GM23338 (cell line): ENCODE results near the gene SLC25A29. TPM values are rescaled to one million over a fixed set of nuclear protein-coding genes. Genes with fewer than 3 reads are reported as not detected.

Source experiments
- ATAC-seq: fragments of 200-7000 bp; cut with Tn5 transposase; 3 replicates; pipeline ENCODE4 v1.9.1; 2020
- DNase-seq: peaks from one replicate; pipeline ENCODE4 v3.0.0-alpha.2; 2015; ENCODE audit warnings: low spot score
- H2AFZ ChIP-seq: fragments of 200-600 bp; sonication (generic); 2 replicates; pipeline ENCODE4 v1.8.0; 2016; ENCODE audit warnings: antibody characterized with exemption, mild to moderate bottlenecking, moderate library complexity
- H3F3A ChIP-seq: fragments of 200-600 bp; sonication (generic); replicated peaks from 2 replicates; pipeline ENCODE4 v1.8.0; 2017; ENCODE audit warnings: antibody characterized with exemption, mixed run types, low read depth
- H3K27ac ChIP-seq: fragments of 200-600 bp; sonication (generic); 2 replicates; pipeline ENCODE4 v1.6.1; 2016; ENCODE audit warnings: low read depth
- H3K27me3 ChIP-seq: fragments of 200-600 bp; sonication (generic); 2 replicates; pipeline ENCODE4 v1.8.0; 2016; ENCODE audit warnings: mild to moderate bottlenecking, mixed run types, moderate library complexity; ENCODE audit not compliant: insufficient read depth
- H3K36me3 ChIP-seq: fragments of 200-600 bp; sonication (generic); 2 replicates; pipeline ENCODE4 v1.8.0; 2016; ENCODE audit warnings: mild to moderate bottlenecking; ENCODE audit not compliant: insufficient read depth
- H3K4me1 ChIP-seq: fragments of 200-600 bp; sonication (generic); 2 replicates; pipeline ENCODE4 v1.8.0; 2016; ENCODE audit warnings: mild to moderate bottlenecking, moderate library complexity; ENCODE audit not compliant: insufficient read depth
- H3K4me2 ChIP-seq: fragments of 200-600 bp; sonication (generic); 2 replicates; pipeline ENCODE4 v1.7.1; 2017; ENCODE audit warnings: mixed run types
- H3K4me3 ChIP-seq: fragments of 200-600 bp; sonication (generic); 2 replicates; pipeline ENCODE4 v1.6.1; 2016; ENCODE audit warnings: mixed run types
- H3K79me2 ChIP-seq: fragments of 200-600 bp; sonication (generic); replicated peaks from 2 replicates; pipeline ENCODE4 v1.8.0; 2017; ENCODE audit warnings: mild to moderate bottlenecking; ENCODE audit not compliant: insufficient read depth
- H3K9me2 ChIP-seq: fragments of 200-600 bp; sonication (generic); 2 replicates; pipeline ENCODE4 v1.8.0; 2017; ENCODE audit not compliant: insufficient read depth
- H4K20me1 ChIP-seq: fragments of 200-600 bp; sonication (generic); replicated peaks from 2 replicates; pipeline ENCODE4 v1.8.0; 2017; ENCODE audit warnings: mild to moderate bottlenecking; ENCODE audit not compliant: insufficient read depth
- H3K27ac Mint-ChIP-seq: 2 replicates; pipeline ENCODE4 v1.8.0; 2020; ENCODE audit warnings: inconsistent platforms, mild to moderate bottlenecking, moderate library complexity, mixed read lengths
- H3K27me3 Mint-ChIP-seq: 3 replicates; pipeline ENCODE4 v1.8.0; 2022; ENCODE audit warnings: low read depth, mild to moderate bottlenecking, moderate library complexity, mixed read lengths, inconsistent platforms; ENCODE audit not compliant: insufficient read depth, poor library complexity
- H3K36me3 Mint-ChIP-seq: 3 replicates; pipeline ENCODE4 v1.8.0; 2021; ENCODE audit warnings: low read depth, mild to moderate bottlenecking, inconsistent platforms, moderate library complexity, mixed read lengths
- H3K4me1 Mint-ChIP-seq: 3 replicates; pipeline ENCODE4 v1.8.0; 2020; ENCODE audit warnings: mild to moderate bottlenecking, inconsistent platforms, mixed read lengths
- H3K4me3 Mint-ChIP-seq: 3 replicates; pipeline ENCODE4 v1.8.0; 2021; ENCODE audit warnings: moderate library complexity, mild to moderate bottlenecking, inconsistent platforms, mixed read lengths
- H3K9me3 Mint-ChIP-seq: 3 replicates; pipeline ENCODE4 v1.8.0; 2020; ENCODE audit warnings: moderate library complexity, mild to moderate bottlenecking, inconsistent platforms, mixed read lengths
- EZH2phosphoT487 ChIP-seq: fragments of 200-600 bp; sonication (generic); IDR thresholded peaks from one replicate; pipeline ENCODE4 v1.8.1; 2018; ENCODE audit warnings: antibody characterized with exemption; ENCODE audit not compliant: unreplicated experiment
- JUNB ChIP-seq: IDR thresholded peaks from one replicate; pipeline ENCODE4 v1.6.1; 2016; ENCODE audit warnings: antibody characterized with exemption; ENCODE audit not compliant: unreplicated experiment
- NANOG ChIP-seq: IDR thresholded peaks from 2 replicates; pipeline ENCODE4 v1.6.1; 2016; ENCODE audit warnings: antibody characterized with exemption, borderline replicate concordance
- POLR2AphosphoS5 ChIP-seq: IDR thresholded peaks from 2 replicates; pipeline ENCODE4 v1.6.1; 2016; ENCODE audit warnings: antibody characterized with exemption, low read depth
- REST ChIP-seq: IDR thresholded peaks from one replicate; pipeline ENCODE4 v1.6.1; 2018; ENCODE audit warnings: antibody characterized with exemption; ENCODE audit not compliant: unreplicated experiment
- STAT1 ChIP-seq: IDR thresholded peaks from one replicate; pipeline ENCODE4 v1.6.1; 2016; ENCODE audit warnings: antibody characterized with exemption; ENCODE audit not compliant: unreplicated experiment
- ZNF331 ChIP-seq: fragments of 250-450 bp; sonication (Bioruptor Pico); IDR thresholded peaks from 2 replicates; pipeline ENCODE4 v1.5.0; 2020; ENCODE audit warnings: low read depth, mild to moderate bottlenecking, moderate library complexity
- ZNF462 ChIP-seq: fragments of 250-450 bp; sonication (Bioruptor Pico); IDR thresholded peaks from 2 replicates; pipeline ENCODE4 v1.5.0; 2020; ENCODE audit warnings: mild to moderate bottlenecking, moderate library complexity
- polyA plus RNA-seq: library from polyadenylated mRNA; unstranded; fragments of >200 nt; fragmentation: Nextera tagmentation; extraction: Ambion mirVana; gene quantifications from 2 replicates; pipeline ENCODE4 v1.2.1, GENCODE V29; 2016
- total RNA-seq: library from RNA; depleted of rRNA; stranded (reverse); fragments of >200 nt; shearing (Covaris generic); gene quantifications from 2 replicates; pipeline ENCODE4 v1.2.3, GENCODE V29; 2014

SLC25A29 gene
- total and polyA plus RNA-seq, 2 experiments from 2014 or later = 65.6 to 206 TPM

GRCh38 chr14:100350986-100351385 is 44.7 kb upstream of the SLC25A29 start (continued):
- TF ChIP-seq ZNF331 (CRISPR knock-in tag) (no peak), REST (no peak), NANOG (no peak), POLR2AphosphoS5 (no peak), STAT1 (no peak)

- no peaks in the 10 kb centered on the region for H3K9me2 ChIP-seq
- DNase-seq = no peak
- Mint-ChIP-seq H3K4me1 (no peaks in the 10 kb centered on the region), H3K9me3 (peaks cover 7% of the 10 kb centered on the region), H3K4me3 (no peak overlapping the region), H3K36me3 (peaks cover 88% of the 10 kb centered on the region), H3K27ac (no peak overlapping the region), H3K27me3 (no peaks in the 10 kb centered on the region)
- H3K79me2 ChIP-seq = no peaks in the 10 kb centered on the region
- H3K4me2 ChIP-seq = no peak overlapping the region
- no peaks in the 10 kb centered on the region for H3F3A ChIP-seq
- 0 out of 2 replicates have a peak, but pooled peaks cover 2% of the 10 kb centered on the region for H4K20me1 ChIP-seq
- no peak overlapping the region for H2AFZ ChIP-seq
- H3K36me3 ChIP-seq = peaks cover 39% of the 10 kb centered on the region
- TF ChIP-seq ZNF331 (CRISPR knock-in tag) = no peak
- no peak for TF ChIP-seq EZH2phosphoT487
- TF ChIP-seq ZNF462 (CRISPR knock-in tag) = no peak
- no peak for TF ChIP-seq JUNB
- H3K27ac ChIP-seq = no peak overlapping the region
- no peaks in the 10 kb centered on the region for H3K4me1 ChIP-seq
- no peaks in the 10 kb centered on the region for H3K27me3 ChIP-seq
- no peak overlapping the region for H3K4me3 ChIP-seq
- no peak for ATAC-seq
Measured at GRCh38 chr14:100350276-100350926, 44.2 kb upstream of the SLC25A29 start.
